Liver (tissue), 9 donors: Measurements from ENCODE around the gene APEX2. TPM values are rescaled to one million over a fixed set of nuclear protein-coding genes. Genes with fewer than 3 reads are reported as not detected.

Source experiments
- DNase-seq: peaks from one replicate; pipeline ENCODE4 v3.0.0-alpha.2; 2017; ENCODE audit warnings: low spot score
- H3K27ac ChIP-seq, 2 donors: one replicate each; pipeline ENCODE4 v1.7.0; 2013; ENCODE audit warnings: inconsistent platforms in 2 of 2, low read length in 2 of 2, control low read depth in 1 of 2, low read depth in 1 of 2, mild to moderate bottlenecking in 1 of 2
- H3K27me3 ChIP-seq, 4 donors: one replicate each; pipeline versions ENCODE4 v1.6.1 to v1.7.0; 2013; ENCODE audit warnings: low read length in 3 of 4, inconsistent platforms in 1 of 4, mild to moderate bottlenecking in 1 of 4, moderate library complexity in 1 of 4; ENCODE audit not compliant: control insufficient read depth in 4 of 4, insufficient read depth in 4 of 4
- H3K36me3 ChIP-seq, 4 donors: one replicate each; pipeline versions ENCODE4 v1.6.1 to v1.7.0; 2013; ENCODE audit warnings: low read length in 3 of 4, mild to moderate bottlenecking in 3 of 4, low read depth in 1 of 4, moderate library complexity in 1 of 4; ENCODE audit not compliant: control insufficient read depth in 4 of 4, insufficient read depth in 3 of 4
- H3K4me1 ChIP-seq, 4 donors: one replicate each; pipeline versions ENCODE4 v1.6.1 to v1.7.0; 2013; ENCODE audit warnings: low read length in 3 of 4, mild to moderate bottlenecking in 3 of 4, moderate library complexity in 1 of 4; ENCODE audit not compliant: control insufficient read depth in 4 of 4, insufficient read depth in 4 of 4
- H3K4me3 ChIP-seq, 3 donors: one replicate each; pipeline versions ENCODE4 v1.6.1 to v1.7.0; 2013; ENCODE audit warnings: low read length in 3 of 3, control low read depth in 1 of 3, low read depth in 1 of 3, mild to moderate bottlenecking in 1 of 3
- H3K9ac ChIP-seq, 2 donors: one replicate each; pipeline ENCODE4 v1.7.0; 2013; ENCODE audit warnings: low read length in 2 of 2, mild to moderate bottlenecking in 2 of 2, moderate library complexity in 2 of 2, control low read depth in 1 of 2, low read depth in 1 of 2
- H3K9me3 ChIP-seq, 4 donors: one replicate each; pipeline versions ENCODE4 v1.6.1 to v1.7.0; 2013; ENCODE audit warnings: low read length in 3 of 4; ENCODE audit not compliant: control insufficient read depth in 4 of 4
- ATF3 ChIP-seq: IDR thresholded peaks from 2 replicates; pipeline ENCODE4 v1.6.1; 2016; ENCODE audit warnings: antibody characterized with exemption
- CTCF ChIP-seq: fragments of 150-350 bp; IDR thresholded peaks from 2 replicates; pipeline ENCODE4 v1.5.1; 2017; ENCODE audit warnings: improper control_type of control experiment, low read depth, low read length; ENCODE audit not compliant: missing input control
- EGR1 ChIP-seq, 2 donors: IDR thresholded peaks; 2 replicates each; pipeline ENCODE4 v1.6.1; 2016 to 2018; ENCODE audit warnings: antibody characterized with exemption in 2 of 2, low read depth in 2 of 2
- FOXA1 ChIP-seq: IDR thresholded peaks from 2 replicates; pipeline ENCODE4 v1.6.1; 2016; ENCODE audit warnings: antibody characterized with exemption
- FOXA2 ChIP-seq: IDR thresholded peaks from 2 replicates; pipeline ENCODE4 v1.6.1; 2016; ENCODE audit warnings: antibody characterized with exemption
- GABPA ChIP-seq, 2 donors: IDR thresholded peaks in 1 of 2; conservative IDR thresholded peaks in 1 of 2; 2 replicates each; pipeline ENCODE4 v1.6.1; 2016; ENCODE audit warnings: antibody characterized with exemption in 2 of 2, mild to moderate bottlenecking in 1 of 2, moderate library complexity in 1 of 2
- HNF4A ChIP-seq, 2 donors: conservative IDR thresholded peaks; 2 replicates each; pipeline ENCODE4 v1.6.1; 2016; ENCODE audit warnings: antibody characterized with exemption in 2 of 2, mild to moderate bottlenecking in 2 of 2
- HNF4G ChIP-seq: IDR thresholded peaks from 2 replicates; pipeline ENCODE4 v1.6.1; 2016; ENCODE audit warnings: antibody characterized with exemption
- JUND ChIP-seq, 2 donors: IDR thresholded peaks; 2 replicates each; pipeline ENCODE4 v1.6.1; 2016; ENCODE audit warnings: antibody characterized with exemption in 2 of 2
- MAX ChIP-seq: IDR thresholded peaks from 2 replicates; pipeline ENCODE4 v1.6.1; 2016; ENCODE audit warnings: antibody characterized with exemption
- NR2F2 ChIP-seq: IDR thresholded peaks from 2 replicates; pipeline ENCODE4 v1.6.1; 2016; ENCODE audit warnings: antibody characterized with exemption
- RAD21 ChIP-seq, 2 donors: IDR thresholded peaks; 2 replicates each; pipeline ENCODE4 v1.6.1; 2016; ENCODE audit warnings: antibody characterized with exemption in 2 of 2, mild to moderate bottlenecking in 2 of 2
- REST ChIP-seq: IDR thresholded peaks from 2 replicates; pipeline ENCODE4 v1.6.1; 2016; ENCODE audit warnings: antibody characterized with exemption, mild to moderate bottlenecking
- RXRA ChIP-seq, 2 donors: IDR thresholded peaks; 2 replicates each; pipeline ENCODE4 v1.6.1; 2017 to 2018; ENCODE audit warnings: antibody characterized with exemption in 2 of 2, mild to moderate bottlenecking in 1 of 2
- SP1 ChIP-seq: IDR thresholded peaks from 2 replicates; pipeline ENCODE4 v1.6.1; 2018; ENCODE audit warnings: antibody characterized with exemption, mild to moderate bottlenecking
- TAF1 ChIP-seq: conservative IDR thresholded peaks from 2 replicates; pipeline ENCODE4 v1.6.1; 2016; ENCODE audit warnings: antibody characterized with exemption, mild to moderate bottlenecking
- YY1 ChIP-seq: IDR thresholded peaks from 2 replicates; pipeline ENCODE4 v1.6.1; 2016; ENCODE audit warnings: antibody characterized with exemption, mild to moderate bottlenecking
- WGBS: extraction: QIAGEN DNeasy Blood & Tissue Kit; methylation state at CpG from one replicate; pipeline ENCODE4 v1.1.7; 2013; 5-methylcytosine and 5-hydroxymethylcytosine counted together
- polyA plus RNA-seq, 2 donors: library from polyadenylated mRNA; stranded (reverse) in 1 of 2; unstranded in 1 of 2; fragments of 200-250 nt in 1 of 2; fragments of >200 nt in 1 of 2; fragmentation: Nextera tagmentation in 1 of 2; extraction: Ambion mirVana in 1 of 2; gene quantifications; one replicate each; pipeline versions ENCODE4 v1.2.1 to v1.2.3, GENCODE V29; 2013 to 2015
- total RNA-seq, 2 donors: library from RNA; depleted of rRNA; stranded (reverse); fragments of >200 nt; gene quantifications; one replicate each; pipeline ENCODE4 v1.2.3, GENCODE V29; 2014
- TF ChIP-seq, protein P1 (sequence below): IDR thresholded peaks from 2 replicates; pipeline ENCODE4 v1.6.1; 2016; ENCODE audit warnings: antibody characterized with exemption
- donor health status: healthy.
- donor health status: healthy.
- donor health status: healthy.
- donor health status: healthy.
- donor health status: healthy.

The APEX2 gene
- total and polyA plus RNA-seq, 4 donors: 5.0 to 8.6 (median 6.7) TPM

DNA sequence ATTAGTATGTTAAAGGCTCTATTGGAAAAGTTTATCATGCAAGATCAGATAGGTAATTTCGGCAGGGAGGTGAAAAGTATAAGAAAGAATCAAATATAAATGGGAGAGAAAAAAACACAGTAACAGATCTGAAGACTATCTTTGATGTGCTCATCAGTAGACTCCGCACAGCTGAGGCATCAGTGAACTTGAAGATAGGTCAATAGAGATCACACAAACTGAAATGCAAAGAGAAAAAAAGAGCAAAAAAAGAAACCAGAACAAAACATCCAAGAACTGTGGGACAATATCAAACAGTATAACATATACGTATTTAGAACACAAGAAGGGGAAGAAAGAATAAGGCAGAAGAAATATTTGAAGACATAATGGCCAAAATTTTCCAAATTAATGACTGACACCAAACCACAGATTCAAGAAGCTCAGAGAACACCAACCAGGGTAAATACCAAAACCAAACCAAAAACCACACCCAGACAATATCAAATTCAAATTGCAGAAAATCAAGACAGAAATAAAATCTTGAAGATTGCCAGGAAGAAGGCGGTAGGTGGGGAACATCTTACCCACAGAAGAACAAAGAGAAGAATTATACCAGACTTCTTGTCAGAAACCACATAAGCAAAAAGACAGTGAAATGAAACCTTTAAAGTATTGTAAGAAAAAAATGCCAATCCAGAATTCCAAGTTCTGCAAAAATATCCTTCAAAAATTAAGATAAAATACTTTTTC is 35.2 kb upstream of the APEX2 start:
- DNase-seq: no peak
- H3K4me1 ChIP-seq: no peaks in the 10 kb centered on the region
- H3K27ac ChIP-seq: no peak overlapping the region
- no peak overlapping the region for H3K4me3 ChIP-seq
- TF ChIP-seq TAF1 (no peak), RXRA (IDR thresholded peaks at IDR 0.05) (no peak), FOXA2 (no peak), ATF3 (no peak), MAX (no peak), YY1 (no peak), FOXA1 (no peak), RAD21 (IDR thresholded peaks at IDR 0.05) (no peak), CTCF (no peak), GABPA (IDR thresholded peaks at IDR 0.05 in 1 of 2, conservative IDR thresholded peaks at IDR 0.05 in 1 of 2) (no peak), EGR1 (IDR thresholded peaks at IDR 0.05; ENCODE audit: low read depth in 2 of 2) (no peak), JUND (IDR thresholded peaks at IDR 0.05) (no peak), HNF4G (no peak), SP1 (no peak), HNF4A (conservative IDR thresholded peaks at IDR 0.05) (no peak), NR2F2 (no peak), REST (no peak)
- TF ChIP-seq, protein P1, sequence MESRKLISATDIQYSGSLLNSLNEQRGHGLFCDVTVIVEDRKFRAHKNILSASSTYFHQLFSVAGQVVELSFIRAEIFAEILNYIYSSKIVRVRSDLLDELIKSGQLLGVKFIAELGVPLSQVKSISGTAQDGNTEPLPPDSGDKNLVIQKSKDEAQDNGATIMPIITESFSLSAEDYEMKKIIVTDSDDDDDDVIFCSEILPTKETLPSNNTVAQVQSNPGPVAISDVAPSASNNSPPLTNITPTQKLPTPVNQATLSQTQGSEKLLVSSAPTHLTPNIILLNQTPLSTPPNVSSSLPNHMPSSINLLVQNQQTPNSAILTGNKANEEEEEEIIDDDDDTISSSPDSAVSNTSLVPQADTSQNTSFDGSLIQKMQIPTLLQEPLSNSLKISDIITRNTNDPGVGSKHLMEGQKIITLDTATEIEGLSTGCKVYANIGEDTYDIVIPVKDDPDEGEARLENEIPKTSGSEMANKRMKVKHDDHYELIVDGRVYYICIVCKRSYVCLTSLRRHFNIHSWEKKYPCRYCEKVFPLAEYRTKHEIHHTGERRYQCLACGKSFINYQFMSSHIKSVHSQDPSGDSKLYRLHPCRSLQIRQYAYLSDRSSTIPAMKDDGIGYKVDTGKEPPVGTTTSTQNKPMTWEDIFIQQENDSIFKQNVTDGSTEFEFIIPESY: no peak
- 84% methylated on average over 4 of the region's 4 CpGs for WGBS
- H3K27me3 ChIP-seq: no peaks in the 10 kb centered on the region
- no peak overlapping the region for H3K9ac ChIP-seq
- peaks cover 0 to 8% (median 2%) of the 10 kb centered on the region in 4 donors for H3K36me3 ChIP-seq
- peaks cover 0 to 2% (median 0%) of the 10 kb centered on the region in 4 donors for H3K9me3 ChIP-seq
